Measurements from ENCODE around the gene TXK.

GRCh38 chr4:48018112-48018511 is 115.9 kb downstream of the TXK start:
- TF ChIP-seq NBN (conservative IDR thresholded peaks at IDR 0.05) = no peak
- no peak for TF ChIP-seq CHD4 (IDR thresholded peaks at IDR 0.05; ENCODE audit: borderline replicate concordance, low read length)
- TF ChIP-seq, protein P1, sequence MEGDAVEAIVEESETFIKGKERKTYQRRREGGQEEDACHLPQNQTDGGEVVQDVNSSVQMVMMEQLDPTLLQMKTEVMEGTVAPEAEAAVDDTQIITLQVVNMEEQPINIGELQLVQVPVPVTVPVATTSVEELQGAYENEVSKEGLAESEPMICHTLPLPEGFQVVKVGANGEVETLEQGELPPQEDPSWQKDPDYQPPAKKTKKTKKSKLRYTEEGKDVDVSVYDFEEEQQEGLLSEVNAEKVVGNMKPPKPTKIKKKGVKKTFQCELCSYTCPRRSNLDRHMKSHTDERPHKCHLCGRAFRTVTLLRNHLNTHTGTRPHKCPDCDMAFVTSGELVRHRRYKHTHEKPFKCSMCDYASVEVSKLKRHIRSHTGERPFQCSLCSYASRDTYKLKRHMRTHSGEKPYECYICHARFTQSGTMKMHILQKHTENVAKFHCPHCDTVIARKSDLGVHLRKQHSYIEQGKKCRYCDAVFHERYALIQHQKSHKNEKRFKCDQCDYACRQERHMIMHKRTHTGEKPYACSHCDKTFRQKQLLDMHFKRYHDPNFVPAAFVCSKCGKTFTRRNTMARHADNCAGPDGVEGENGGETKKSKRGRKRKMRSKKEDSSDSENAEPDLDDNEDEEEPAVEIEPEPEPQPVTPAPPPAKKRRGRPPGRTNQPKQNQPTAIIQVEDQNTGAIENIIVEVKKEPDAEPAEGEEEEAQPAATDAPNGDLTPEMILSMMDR (CRISPR knock-in tag; IDR thresholded peaks at IDR 0.05) = no peak
- TF ChIP-seq ERF (CRISPR knock-in tag; IDR thresholded peaks at IDR 0.05) = no peak
- TF ChIP-seq POLR2A (IDR thresholded peaks at IDR 0.05; ENCODE audit: insufficient read depth in 1 of 2, low read depth in 2 of 2, low read length in 2 of 2) = no peak
- no peak for TF ChIP-seq ZBTB1 (CRISPR knock-in tag; IDR thresholded peaks at IDR 0.05; ENCODE audit: borderline replicate concordance)
- TF ChIP-seq BRCA1 (CRISPR knock-in tag; IDR thresholded peaks at IDR 0.05) = no peak

Data from HepG2 (cell line).